Activated CD8-positive, alpha-beta memory T cell treated with anti-CD3 and anti-CD28 coated beads for 1 hour (primary cell): ENCODE data around the gene IPPK.
"Not testable (repeated sequence)": the region's sequence is repeated elsewhere in the genome, so short reads cannot be mapped to it uniquely, and the experiment has no call there.

Experiments used
- DNase-seq, 2 donors: peaks; one replicate each; pipeline ENCODE4 v3.0.0-alpha.2; 2020; ENCODE audit warnings: low read depth in 1 of 2; ENCODE audit errors: extremely low read depth in 1 of 2

IPPK gene

DNA sequence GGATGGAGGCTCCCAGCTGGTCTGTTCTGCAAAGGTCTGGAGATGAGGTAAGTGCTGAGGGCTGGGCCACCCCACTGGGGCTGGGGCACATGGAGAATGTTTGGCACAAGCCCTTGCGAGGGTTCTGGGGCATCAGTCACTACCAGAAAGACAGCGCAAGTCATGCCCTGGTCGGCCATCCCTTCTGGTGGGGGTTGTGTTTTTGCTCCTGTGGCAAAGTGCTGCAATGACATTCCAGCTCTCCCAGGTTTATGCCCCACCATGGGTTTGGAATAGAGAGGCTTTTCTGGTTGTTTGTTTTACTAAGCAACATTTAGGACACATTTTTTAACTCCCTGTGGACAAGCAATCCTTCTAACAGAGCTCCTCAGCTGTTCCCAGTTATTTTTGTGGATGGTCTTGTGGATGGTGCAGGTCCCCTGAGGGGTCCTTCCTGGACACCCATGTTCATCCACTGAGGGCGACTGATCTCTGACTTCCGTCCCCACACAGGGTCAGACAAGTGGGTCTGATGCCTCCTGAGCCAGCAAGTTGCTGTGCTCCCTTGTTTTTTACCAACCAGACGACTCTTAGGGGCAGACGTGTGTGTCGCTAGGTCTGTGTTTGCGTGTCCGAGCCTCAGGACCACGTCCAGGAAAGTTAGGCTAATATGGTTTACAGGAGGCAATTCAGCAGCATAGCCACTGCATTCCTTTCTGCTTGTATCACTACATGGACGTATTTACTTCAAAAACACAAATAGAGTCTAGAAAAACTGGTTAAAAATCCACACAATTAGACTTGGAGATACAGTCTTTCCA lies 69.3 kb downstream of the IPPK start:
- no peak for DNase-seq

DNA sequence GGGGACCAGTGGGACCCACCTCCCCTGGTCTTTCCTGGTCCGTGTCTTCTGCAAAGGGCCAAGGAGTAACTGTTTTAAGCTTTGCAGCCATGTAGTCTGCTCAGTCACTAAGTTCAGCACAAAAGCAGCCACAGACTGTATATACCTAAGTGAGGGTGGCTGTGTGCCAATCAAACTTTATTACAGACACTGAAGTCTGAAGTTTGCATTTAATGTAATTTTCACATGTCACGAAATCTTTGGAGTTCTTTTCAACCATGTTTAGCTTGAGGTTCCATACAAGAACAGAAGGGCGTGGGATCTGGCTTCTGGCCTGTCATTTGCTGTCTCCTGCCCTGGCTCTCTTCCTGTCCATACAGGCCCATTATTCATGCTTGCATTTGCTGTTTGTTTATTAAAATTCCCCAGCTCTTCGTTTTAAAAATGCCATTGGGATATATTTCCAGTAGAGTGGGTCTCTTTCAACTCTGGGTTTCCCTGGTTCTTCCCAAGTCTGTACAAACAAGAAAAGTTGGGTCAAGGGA lies 69.9 kb downstream of the IPPK start:
- DNase-seq, result no peak

DNA sequence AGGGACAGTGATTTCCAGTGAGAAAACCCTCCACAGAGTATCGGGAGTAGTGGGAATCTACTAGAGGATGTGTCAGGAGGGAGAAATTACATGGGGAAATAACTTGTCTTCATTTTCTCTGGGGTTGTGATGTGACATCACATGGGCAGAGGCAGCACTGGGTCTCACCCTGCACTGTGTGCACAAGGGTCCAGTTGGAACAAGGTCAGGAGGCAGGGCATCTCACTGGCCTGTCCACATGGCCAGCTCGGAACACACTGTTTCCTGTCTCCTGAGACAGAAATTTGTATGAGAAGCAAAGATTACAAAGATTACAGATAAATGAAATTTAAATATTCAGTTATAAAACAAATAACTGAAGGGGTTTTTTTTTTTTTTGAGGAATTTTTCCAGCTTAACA lies 71.5 kb downstream of the IPPK start:
- DNase-seq, result no peak

DNA sequence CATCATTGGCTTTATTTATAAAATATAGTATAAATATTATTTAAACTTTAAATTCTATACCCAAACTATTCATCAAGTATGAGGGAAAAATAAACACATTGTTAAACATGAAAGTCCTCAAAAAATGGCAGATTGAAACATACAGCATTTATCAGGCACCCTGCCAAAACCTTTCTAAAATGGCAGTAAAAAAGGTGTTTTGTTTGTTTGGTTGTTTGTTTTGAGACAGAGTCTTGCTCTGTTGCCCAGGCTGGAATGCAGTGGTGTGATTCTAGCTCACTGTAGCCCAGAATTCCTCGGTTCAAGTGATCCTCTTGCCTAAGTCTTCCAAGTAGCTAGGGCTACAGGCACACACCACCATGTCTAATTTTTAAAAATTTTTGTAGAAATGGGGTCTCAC lies 74.0 kb downstream of the IPPK start:
- DNase-seq, result no peak

DNA sequence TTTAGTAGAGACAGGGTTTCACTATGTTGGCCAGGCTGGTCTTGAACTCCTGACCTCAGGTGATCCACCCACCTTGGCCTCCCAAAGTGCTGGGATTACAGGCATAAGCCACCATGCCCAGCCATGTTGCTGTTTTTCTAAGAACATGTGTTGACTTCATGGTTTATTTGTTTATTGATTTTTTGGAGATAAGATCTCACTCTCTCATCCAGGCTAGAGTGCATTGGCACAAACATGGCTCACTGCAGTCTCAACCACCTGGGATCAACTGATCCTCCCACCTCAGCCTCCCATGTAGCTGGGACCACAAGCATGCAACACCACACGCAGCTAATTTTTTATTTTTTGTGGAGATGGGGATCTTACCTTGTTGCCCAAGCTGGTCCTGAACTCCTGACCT lies 74.9 kb downstream of the IPPK start:
- DNase-seq, result not testable (repeated sequence)

DNA sequence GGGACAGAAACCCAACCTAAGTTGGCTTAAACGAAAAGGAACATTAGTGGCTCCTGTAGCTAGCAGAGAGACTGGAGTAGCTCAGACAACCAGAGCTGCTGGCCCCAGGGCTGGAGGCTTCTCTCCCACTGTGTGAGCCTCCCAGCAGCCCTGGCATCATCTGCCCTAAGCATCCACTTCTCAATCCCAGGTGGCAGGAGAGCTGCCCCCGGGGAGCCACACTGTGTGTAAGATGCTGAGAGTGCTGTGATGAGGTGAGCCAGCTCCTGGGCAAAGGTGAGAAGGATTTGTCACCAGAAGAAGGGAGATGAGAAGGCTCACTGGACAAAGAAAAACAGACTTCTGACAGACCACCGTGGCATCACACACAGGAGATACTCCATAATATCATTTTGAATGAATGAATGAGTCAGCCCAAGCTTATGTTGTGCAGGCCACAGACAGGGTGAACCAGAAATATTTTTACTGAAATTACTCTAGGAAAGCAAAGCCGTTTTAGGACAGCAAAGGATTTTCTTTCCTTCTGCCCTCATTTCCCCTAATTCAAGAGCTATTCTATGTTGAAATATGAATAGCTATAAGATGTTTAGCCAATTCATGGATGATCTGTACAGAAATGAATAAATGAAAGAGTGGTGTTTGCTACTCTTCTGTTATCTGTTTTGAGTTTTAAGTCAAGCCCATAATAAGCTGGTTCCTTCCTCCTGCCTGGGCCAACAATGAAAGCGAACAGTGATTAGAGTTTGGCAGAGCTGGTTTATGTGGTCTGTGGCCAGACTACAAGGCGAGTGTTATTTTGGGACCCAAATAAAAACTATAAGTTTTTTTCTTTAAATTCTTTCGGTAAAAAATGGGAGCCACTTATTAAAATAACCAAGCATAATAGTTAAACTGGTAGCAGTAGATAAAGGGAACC lies 76.7 kb downstream of the IPPK start:
- DNase-seq, result no peak

DNA sequence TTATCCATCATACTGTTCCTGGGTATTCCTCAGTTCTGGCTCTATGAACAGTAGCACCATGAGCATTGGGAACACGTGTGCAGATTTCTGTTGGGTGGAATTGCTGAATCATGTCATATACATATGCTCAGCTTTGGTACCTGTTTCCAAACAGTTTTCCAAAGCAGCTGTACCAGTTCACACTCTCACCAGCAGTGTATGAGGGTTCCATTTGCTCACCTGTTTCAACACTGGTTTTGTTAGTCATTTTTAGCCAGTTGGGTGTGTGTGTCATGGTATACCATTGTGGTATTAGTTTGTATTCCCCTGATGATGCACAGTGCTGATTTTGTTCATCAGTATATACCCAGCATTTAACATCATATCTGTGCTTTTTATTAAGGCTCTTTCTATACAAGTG lies 77.4 kb downstream of the IPPK start:
- no peak for DNase-seq

DNA sequence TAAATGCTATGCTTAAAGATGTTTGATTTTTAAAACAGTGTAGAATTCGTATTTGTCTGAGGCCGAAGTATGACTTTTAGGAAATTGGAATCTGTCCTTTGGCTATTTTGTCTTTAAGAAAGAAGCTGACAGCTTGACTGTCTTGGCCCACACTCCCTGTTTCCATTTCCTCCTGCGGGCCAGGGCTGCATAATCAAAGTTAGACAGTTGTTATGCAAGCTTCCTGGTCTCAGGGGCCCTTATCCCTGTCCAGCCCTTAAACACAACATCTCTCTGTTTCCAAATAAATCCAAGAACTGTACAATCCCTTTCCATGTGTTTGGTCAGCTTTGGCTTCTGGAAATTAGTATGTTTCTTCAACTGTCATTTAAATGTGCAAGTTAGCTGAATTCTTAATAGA lies 79.6 kb downstream of the IPPK start:
- no peak for DNase-seq

DNA sequence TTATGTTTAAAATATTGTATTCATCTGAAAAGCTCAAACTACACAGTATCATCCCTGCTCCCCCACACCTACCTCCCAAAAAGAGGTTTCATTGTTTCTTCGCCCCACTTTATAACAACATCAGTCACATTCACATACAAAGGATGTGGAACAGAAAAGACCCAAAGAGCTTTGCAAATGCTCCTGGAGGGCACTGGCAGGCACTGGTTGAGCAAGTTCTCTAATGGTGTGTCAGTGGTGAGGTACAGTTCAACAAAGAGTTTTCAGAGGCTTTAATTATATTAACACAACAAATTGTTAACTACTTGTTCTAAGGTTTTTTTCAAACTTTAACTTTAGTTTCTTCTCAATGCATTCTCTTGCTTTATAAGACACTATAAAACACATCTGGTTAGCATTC lies 80.0 kb downstream of the IPPK start:
- no peak for DNase-seq

DNA sequence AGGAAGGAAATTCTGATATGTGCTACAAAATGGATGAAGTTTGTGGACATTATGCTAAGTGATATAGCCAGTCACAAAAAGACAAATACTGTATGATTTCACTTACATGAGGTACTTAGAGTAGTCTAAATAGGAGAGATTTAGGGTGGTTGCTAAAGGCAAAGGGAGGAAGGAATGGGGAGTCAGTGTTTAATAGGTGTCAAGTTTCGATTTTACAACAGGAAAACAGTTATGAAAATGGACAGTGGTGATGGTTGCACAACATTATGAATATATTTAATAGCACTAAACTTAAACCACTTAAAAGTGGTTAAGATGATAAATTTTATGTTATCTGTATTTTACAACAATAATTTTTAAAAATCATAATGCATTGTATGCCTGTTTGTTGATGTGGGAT lies 93.8 kb downstream of the IPPK start:
- no peak for DNase-seq

DNA sequence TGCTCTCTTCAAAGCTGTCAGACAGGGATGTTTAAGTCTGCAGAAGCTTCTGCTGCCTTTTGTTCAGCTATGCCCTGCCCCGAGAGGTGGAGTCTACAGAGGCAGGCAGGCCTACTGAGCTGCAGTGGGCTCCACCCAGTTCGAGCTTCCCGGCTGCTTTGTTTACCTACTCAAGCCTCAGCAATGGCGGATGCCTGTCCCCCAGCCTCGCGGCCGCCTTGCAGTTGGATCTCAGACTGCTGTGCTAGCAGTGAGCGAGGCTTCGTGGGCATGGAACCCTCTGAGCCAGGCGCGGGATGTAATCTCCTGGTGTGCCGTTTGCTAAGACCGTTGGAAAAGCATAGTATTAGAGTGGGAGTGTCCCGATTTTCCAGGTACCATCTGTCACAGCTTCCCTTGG lies 96.3 kb downstream of the IPPK start:
- not testable (repeated sequence) for DNase-seq

DNA sequence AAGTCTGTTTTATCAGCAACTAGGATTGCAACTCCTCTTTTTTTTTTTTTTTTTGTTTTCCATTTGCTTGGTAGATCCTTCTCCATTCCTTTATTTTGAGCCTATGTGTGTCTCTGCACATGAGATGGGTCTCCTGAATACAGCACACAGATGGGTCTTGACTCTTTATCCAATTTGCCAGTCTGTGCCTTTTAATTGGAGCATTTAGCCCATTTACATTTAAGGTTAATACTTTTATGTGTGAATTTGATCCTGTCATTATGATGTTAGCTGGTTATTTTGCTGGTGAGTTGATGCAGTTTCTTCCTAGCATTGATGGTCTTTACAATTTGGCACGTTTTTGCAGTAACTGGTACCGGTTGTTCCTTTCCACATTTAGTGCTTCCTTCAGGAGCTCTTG lies 98.1 kb downstream of the IPPK start:
- not testable (repeated sequence) for DNase-seq

DNA sequence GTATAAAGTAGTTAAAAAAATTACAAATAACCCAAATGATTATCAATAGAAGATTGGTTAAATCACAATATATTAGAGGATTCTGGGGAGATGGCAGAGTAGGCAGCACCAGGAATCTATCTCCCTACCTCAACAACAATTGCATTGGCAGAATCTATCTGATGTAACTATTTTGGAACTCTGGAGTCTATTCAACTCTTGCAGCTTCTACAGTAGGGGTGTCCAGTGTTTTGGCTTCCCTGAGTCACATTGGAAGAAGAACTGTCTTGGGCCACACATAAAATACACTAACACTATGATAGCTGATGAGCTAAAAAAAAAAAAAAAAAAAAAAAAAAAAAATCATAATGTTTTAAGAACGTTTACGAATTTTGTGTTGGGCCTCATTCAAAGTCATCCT lies 104.9 kb downstream of the IPPK start:
- no peak for DNase-seq

DNA sequence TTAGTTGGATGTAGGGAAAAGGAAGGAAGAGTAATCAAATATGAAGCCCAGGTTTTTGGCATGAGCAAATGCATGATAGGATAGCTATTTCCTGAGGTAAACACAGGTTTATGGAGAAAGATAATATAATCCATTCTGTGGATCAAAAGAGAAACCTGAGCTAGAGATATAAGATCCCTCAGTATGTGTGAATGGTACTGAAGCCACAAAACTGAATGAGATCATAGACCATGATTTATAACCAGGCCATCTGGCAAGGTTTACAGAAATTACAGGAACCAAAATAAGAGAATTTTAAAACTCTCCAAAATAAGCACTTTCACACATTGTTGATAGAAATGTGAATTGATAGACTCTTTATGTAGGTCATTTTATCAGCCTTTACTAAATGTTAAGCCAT lies 105.4 kb downstream of the IPPK start:
- no peak for DNase-seq
